Gastrocnemius medialis (tissue), 4 donors: ENCODE data around the gene TTC29.

Experiments used
- CTCF ChIP-seq, 5 experiments: fragments of 450-650 bp in 3 of 5; fragments of 200-600 bp in 2 of 5; sonication (generic) in 2 of 5; IDR thresholded peaks in 4 of 5; conservative IDR thresholded peaks in 1 of 5; 1 replicate in 4 of 5; 2 replicates in 1 of 5; pipeline ENCODE4 v1.5.1; 2016 to 2019; ENCODE audit warnings: antibody characterized with exemption in 5 of 5, mild to moderate bottlenecking in 3 of 5, moderate library complexity in 3 of 5
- POLR2A ChIP-seq, 2 donors: fragments of 450-650 bp; IDR thresholded peaks; one replicate each; pipeline ENCODE4 v1.6.1; 2017; ENCODE audit warnings: antibody characterized with exemption in 2 of 2, mild to moderate bottlenecking in 2 of 2, moderate library complexity in 2 of 2

- TF ChIP-seq CTCF (IDR thresholded peaks at IDR 0.05 in 4 of 5, conservative IDR thresholded peaks at IDR 0.05 in 1 of 5) (no peak), POLR2A (IDR thresholded peaks at IDR 0.05) (no peak)
Observed at GRCh38 chr4:146915132-146915531, 30.5 kb downstream of the TTC29 start.
